ENCODE data around the gene TRMT2A.

Gene TRMT2A

GRCh38 chr22:20137113-20137512 lies 20.1 kb upstream of the TRMT2A start:
- TF ChIP-seq SIN3A (IDR thresholded peaks at IDR 0.05; ENCODE audit: borderline replicate concordance, insufficient read depth, low read length) (no peak), POLR2AphosphoS5 (IDR thresholded peaks at IDR 0.05; ENCODE audit: low read depth, low read length) (no peak), TAF1 (IDR thresholded peaks at IDR 0.05; ENCODE audit: borderline replicate concordance, insufficient read depth, low read length) (no peak), FOXP2 (optimal IDR thresholded peaks at IDR 0.05; ENCODE audit: borderline replicate concordance, extremely low read depth, extremely low read length, insufficient read depth) (no peak)
- TF ChIP-seq, protein P1, sequence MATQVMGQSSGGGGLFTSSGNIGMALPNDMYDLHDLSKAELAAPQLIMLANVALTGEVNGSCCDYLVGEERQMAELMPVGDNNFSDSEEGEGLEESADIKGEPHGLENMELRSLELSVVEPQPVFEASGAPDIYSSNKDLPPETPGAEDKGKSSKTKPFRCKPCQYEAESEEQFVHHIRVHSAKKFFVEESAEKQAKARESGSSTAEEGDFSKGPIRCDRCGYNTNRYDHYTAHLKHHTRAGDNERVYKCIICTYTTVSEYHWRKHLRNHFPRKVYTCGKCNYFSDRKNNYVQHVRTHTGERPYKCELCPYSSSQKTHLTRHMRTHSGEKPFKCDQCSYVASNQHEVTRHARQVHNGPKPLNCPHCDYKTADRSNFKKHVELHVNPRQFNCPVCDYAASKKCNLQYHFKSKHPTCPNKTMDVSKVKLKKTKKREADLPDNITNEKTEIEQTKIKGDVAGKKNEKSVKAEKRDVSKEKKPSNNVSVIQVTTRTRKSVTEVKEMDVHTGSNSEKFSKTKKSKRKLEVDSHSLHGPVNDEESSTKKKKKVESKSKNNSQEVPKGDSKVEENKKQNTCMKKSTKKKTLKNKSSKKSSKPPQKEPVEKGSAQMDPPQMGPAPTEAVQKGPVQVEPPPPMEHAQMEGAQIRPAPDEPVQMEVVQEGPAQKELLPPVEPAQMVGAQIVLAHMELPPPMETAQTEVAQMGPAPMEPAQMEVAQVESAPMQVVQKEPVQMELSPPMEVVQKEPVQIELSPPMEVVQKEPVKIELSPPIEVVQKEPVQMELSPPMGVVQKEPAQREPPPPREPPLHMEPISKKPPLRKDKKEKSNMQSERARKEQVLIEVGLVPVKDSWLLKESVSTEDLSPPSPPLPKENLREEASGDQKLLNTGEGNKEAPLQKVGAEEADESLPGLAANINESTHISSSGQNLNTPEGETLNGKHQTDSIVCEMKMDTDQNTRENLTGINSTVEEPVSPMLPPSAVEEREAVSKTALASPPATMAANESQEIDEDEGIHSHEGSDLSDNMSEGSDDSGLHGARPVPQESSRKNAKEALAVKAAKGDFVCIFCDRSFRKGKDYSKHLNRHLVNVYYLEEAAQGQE (IDR thresholded peaks at IDR 0.05; ENCODE audit: insufficient read depth in 1 of 2, low read depth in 2 of 2, low read length in 2 of 2) = no peak

GRCh38 chr22:20136603-20136873 lies 19.5 kb upstream of the TRMT2A start:
- TF ChIP-seq FOXP2 (optimal IDR thresholded peaks at IDR 0.05; ENCODE audit: borderline replicate concordance, extremely low read depth, extremely low read length, insufficient read depth) (no peak), TAF1 (IDR thresholded peaks at IDR 0.05; ENCODE audit: borderline replicate concordance, insufficient read depth, low read length) (no peak)
- TF ChIP-seq, protein P1 (IDR thresholded peaks at IDR 0.05; ENCODE audit: insufficient read depth in 1 of 2, low read depth in 2 of 2, low read length in 2 of 2) = no peak

GRCh38 chr22:20135806-20136602 lies 19.0 kb upstream of the TRMT2A start:
- no peak for TF ChIP-seq TAF1 (IDR thresholded peaks at IDR 0.05; ENCODE audit: borderline replicate concordance, insufficient read depth, low read length)
- TF ChIP-seq, protein P1 (IDR thresholded peaks at IDR 0.05; ENCODE audit: insufficient read depth in 1 of 2, low read depth in 2 of 2, low read length in 2 of 2) = no peak
- no peak for TF ChIP-seq SIN3A (IDR thresholded peaks at IDR 0.05; ENCODE audit: borderline replicate concordance, insufficient read depth, low read length)
- no peak for TF ChIP-seq POLR2AphosphoS5 (IDR thresholded peaks at IDR 0.05; ENCODE audit: low read depth, low read length)
- TF ChIP-seq FOXP2 (optimal IDR thresholded peaks at IDR 0.05; ENCODE audit: borderline replicate concordance, extremely low read depth, extremely low read length, insufficient read depth) = no peak

DNA sequence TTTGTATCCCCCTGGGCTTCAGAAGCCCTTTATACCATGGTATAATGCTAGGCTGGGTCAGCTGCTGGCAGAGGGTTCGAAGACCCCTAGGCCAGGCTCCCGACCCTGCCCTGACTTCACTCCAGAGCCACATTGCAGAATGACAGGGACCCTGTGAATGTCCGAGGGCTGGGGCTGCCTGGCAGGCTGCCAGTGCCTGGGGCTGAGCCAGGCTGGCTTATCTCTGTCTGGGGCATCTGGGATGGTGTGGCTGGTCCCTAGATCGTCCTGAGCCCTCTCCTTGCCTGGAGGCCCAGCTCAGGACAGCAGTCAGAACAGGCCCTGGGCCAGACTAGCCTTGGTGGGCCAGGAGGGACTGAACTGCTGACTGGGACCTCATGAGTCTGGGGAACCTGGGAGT lies 18.2 kb upstream of the TRMT2A start:
- TF ChIP-seq, protein P1 (IDR thresholded peaks at IDR 0.05; ENCODE audit: insufficient read depth in 1 of 2, low read depth in 2 of 2, low read length in 2 of 2) = no peak
- TF ChIP-seq POLR2AphosphoS5 (IDR thresholded peaks at IDR 0.05; ENCODE audit: low read depth, low read length) (no peak), FOXP2 (optimal IDR thresholded peaks at IDR 0.05; ENCODE audit: borderline replicate concordance, extremely low read depth, extremely low read length, insufficient read depth) (no peak), SIN3A (IDR thresholded peaks at IDR 0.05; ENCODE audit: borderline replicate concordance, insufficient read depth, low read length) (no peak), TAF1 (IDR thresholded peaks at IDR 0.05; ENCODE audit: borderline replicate concordance, insufficient read depth, low read length) (no peak)
